ENCODE data around the gene MACROH2A2. TPM values are rescaled to one million over a fixed set of nuclear protein-coding genes. Genes with fewer than 3 reads are reported as not detected.
"Not testable (repeated sequence)": the region's sequence is repeated elsewhere in the genome, so short reads cannot be mapped to it uniquely, and the experiment has no call there.

MACROH2A2 gene
- polyA plus RNA-seq, 3 donors from 2014 or later: 0.57 to 1.1 TPM; not detected in 1

DNA sequence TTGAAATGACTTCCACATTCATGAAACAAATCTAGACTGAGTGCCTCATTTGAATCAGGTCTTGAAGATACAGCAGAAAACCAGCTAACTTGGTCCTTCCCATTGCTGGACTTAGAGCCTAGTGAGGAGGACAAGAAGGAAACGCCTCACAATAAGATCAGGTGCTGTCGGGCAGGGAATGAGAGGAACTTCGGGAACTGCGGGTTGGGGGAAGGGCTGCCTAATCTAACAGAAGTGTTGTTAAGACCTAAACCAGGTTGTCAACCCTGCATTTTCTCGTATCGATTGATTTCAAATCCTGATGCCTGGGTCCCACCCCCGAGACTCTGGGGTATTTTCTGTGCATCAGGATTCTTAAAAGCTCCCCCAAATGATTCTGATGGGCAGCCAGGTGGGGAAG is 26.3 kb downstream of the MACROH2A2 start:
- Mint-ChIP-seq H3K27me3 (ENCODE audit: low read depth in 3 of 3) (peaks cover 0 to 10% (median 6%) of the 10 kb centered on the region in 3 donors), H3K27ac (no peak overlapping the region), H3K9me3 (no peaks in the 10 kb centered on the region), H3K4me3 (no peak overlapping the region), H3K4me1 (no peaks in the 10 kb centered on the region), H3K36me3 (no peaks in the 10 kb centered on the region)
- no peak for DNase-seq

DNA sequence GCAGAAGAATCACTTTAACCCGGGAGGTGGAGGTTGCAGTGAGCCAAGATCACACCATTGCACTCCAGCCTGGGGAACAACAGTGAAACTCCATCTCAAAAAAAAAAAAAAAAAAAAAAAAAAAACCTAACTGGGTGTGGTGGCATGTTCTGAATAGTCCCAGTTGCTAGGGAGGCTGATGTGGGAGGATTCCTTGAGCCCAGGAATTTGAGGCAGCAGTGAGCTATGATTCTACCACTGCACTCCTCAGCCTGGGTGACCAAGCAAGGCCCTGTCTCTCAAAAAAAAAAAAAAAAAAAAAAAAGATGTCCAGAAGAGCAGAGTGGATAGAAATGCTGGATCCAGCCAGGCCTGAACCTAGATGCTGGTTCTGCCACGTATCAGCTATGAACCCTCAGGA is 28.1 kb downstream of the MACROH2A2 start:
- not testable (repeated sequence) for H3K4me1 Mint-ChIP-seq, H3K27ac Mint-ChIP-seq, H3K36me3 Mint-ChIP-seq, DNase-seq, H3K4me3 Mint-ChIP-seq, H3K9me3 Mint-ChIP-seq
- peaks cover 0 to 13% (median 9%) of the 10 kb centered on the region in 3 donors for H3K27me3 Mint-ChIP-seq (ENCODE audit: low read depth in 3 of 3)

DNA sequence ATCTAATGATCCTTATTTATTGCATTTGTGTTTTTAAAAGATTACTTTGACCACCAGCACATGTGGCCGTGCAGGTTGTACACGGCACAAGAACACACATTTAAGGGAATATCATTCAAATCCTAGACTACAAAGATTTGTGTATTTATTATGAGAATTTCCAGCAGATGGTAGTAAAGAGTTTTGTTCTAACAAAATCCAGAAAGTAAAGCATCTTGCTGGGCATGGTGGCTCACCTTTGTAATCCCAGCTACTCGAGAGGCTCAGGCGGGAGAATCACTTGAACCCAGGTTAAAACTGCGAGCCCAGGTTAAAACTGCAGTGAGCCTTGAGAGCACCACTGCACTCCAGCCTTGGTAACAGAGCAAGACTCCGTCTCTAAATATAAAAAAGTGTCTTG is 31.5 kb downstream of the MACROH2A2 start:
- H3K27ac Mint-ChIP-seq: no peak overlapping the region
- no peaks in the 10 kb centered on the region for H3K36me3 Mint-ChIP-seq
- no peak for DNase-seq
- peaks cover 3 to 12% (median 5%) of the 10 kb centered on the region in 3 donors for H3K27me3 Mint-ChIP-seq (ENCODE audit: low read depth in 3 of 3)
- H3K4me3 Mint-ChIP-seq: no peak overlapping the region
- no peaks in the 10 kb centered on the region for H3K9me3 Mint-ChIP-seq
- H3K4me1 Mint-ChIP-seq: no peaks in the 10 kb centered on the region

DNA sequence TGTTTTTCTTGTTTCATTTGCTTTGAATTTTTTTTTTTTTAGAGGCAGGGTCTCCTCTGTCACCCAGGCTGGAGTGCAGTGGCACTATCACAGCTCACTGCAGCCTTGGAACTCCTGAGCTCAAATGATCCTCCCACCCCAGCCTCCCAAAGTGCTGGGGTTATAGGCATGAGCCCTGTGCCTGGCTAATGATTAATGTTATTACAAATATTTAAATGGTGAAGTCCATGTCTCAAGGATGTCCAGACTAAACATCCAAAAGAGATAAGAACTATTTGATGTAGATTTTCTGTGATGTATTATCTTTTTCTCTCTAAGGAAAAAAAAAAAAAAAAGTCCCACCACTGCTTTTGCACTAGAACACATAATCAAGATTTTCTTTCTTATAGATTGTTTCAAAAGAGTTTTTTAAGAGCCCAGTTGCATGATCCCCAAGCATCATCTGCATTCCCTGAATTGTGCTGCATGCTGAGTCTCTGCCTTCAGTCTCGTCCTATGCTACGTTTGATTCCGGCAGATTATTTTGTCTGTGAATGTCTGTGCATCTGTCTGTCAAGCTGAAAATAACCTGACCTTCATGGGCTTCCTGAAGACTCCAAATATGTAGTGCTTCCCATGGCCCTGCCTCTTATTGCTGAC is 33.4 kb downstream of the MACROH2A2 start:
- no peak overlapping the region for H3K27ac Mint-ChIP-seq
- no peak overlapping the region for H3K4me3 Mint-ChIP-seq
- no peaks in the 10 kb centered on the region for H3K4me1 Mint-ChIP-seq
- peaks cover 3 to 12% (median 5%) of the 10 kb centered on the region in 3 donors for H3K27me3 Mint-ChIP-seq (ENCODE audit: low read depth in 3 of 3)
- no peaks in the 10 kb centered on the region for H3K9me3 Mint-ChIP-seq
- DNase-seq: no peak
- no peaks in the 10 kb centered on the region for H3K36me3 Mint-ChIP-seq

DNA sequence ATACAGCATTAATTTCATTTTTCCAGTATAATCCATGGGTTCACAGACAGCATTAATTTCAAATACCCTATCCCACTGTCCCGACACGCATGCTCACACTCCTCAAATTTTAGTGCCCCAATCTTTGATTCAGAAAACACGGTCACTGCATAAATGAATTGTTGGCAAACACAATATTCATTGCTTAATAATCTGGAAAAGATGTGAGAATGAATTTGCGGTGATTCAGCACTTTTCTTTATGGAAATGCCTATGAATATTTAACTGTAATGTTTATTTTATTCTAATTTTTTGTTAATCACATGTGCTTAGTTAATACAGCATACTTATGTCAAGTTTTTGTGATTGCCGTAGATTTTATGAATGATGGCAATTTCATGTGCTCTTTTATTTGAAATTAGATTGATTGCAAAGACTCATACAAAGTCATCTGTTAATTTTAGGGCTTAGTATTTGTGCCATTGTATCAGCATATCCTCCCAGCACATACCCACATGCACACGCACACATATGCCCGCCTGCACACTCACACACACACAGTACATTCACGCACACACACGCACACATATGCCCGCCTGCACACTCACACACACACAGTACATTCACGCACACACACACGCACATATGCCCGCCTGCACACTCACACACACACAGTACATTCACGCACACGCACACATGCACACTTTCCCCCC is 35.1 kb downstream of the MACROH2A2 start:
- Mint-ChIP-seq H3K9me3 (no peaks in the 10 kb centered on the region), H3K4me1 (peaks cover 13 to 14% of the 10 kb centered on the region in 2 donors), H3K36me3 (no peaks in the 10 kb centered on the region), H3K27me3 (ENCODE audit: low read depth in 3 of 3) (peaks cover 3 to 10% (median 8%) of the 10 kb centered on the region in 3 donors), H3K4me3 (no peak overlapping the region), H3K27ac (no peak overlapping the region)
- DNase-seq: no peak

DNA sequence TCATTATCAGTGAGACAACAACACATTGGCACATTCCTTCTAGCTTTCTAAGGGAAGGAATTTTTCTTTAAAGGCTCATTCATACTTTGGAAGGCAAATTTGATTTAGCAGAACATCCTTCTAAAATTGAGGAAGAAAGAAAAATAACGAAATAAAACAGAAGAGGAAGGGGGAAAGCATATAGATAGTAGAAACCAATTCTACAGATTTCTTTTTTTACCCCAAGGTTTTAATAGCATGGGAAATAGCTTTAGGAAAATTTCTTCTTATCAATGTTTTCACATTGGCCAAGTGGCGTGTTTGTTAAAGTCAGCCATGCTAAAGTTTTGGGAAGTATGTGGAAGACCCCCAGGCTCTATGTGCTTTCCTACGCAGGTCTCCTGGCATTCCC is 35.7 kb downstream of the MACROH2A2 start:
- Mint-ChIP-seq H3K36me3 (no peaks in the 10 kb centered on the region), H3K27me3 (ENCODE audit: low read depth in 3 of 3) (peaks cover 3 to 10% (median 7%) of the 10 kb centered on the region in 3 donors), H3K9me3 (no peaks in the 10 kb centered on the region), H3K4me3 (no peak overlapping the region), H3K4me1 (peaks cover 18 to 19% of the 10 kb centered on the region in 2 donors), H3K27ac (no peak overlapping the region)
- no peak for DNase-seq

DNA sequence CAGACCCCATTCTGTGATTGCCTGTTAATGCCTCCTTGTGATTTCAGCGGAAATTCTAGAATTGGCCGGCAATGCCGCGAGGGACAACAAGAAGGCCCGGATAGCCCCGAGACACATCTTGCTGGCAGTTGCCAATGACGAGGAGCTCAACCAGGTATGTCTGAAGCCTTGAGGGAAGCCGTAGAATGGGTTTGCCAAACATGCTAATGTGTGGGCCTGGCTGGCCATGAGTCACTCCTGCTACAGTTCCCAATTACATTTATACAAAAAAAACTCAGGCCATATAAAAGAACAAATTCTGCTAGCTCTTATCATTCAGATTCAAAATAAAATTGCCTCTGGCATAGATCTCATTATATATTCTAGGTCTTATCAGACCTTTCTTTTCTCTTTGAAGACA is 37.4 kb downstream of the MACROH2A2 start:
- H3K27me3 Mint-ChIP-seq (ENCODE audit: low read depth in 3 of 3): peaks cover 3 to 7% (median 4%) of the 10 kb centered on the region in 3 donors
- H3K4me1 Mint-ChIP-seq: peaks cover 32 to 35% of the 10 kb centered on the region in 2 donors
- no peak for DNase-seq
- H3K36me3 Mint-ChIP-seq: no peaks in the 10 kb centered on the region
- no peak overlapping the region for H3K4me3 Mint-ChIP-seq
- no peak overlapping the region for H3K27ac Mint-ChIP-seq
- H3K9me3 Mint-ChIP-seq: no peaks in the 10 kb centered on the region

DNA sequence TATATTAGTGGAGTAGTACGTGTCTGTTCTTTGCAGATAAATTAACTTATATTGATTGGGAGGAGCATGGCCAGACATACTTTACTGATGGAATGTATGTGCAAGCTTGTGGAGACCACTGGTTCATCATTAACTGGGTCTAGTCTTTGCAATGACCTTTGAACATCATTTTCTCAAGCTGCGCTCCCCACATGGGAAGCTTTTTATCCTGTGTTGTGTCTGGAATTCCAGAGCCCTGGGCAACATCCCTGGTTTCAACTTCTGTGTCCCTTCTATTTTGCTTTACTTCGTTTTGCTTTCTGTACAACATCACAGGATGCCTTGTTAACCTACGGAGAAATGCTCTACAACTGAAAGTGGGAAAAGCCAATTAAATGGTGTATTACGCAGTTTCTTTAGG is 38.3 kb downstream of the MACROH2A2 start:
- no peak for DNase-seq
- Mint-ChIP-seq H3K27ac (no peak overlapping the region), H3K4me1 (peaks cover 35 to 40% of the 10 kb centered on the region in 2 donors), H3K36me3 (no peaks in the 10 kb centered on the region), H3K4me3 (no peak overlapping the region), H3K27me3 (ENCODE audit: low read depth in 3 of 3) (peaks cover 3 to 7% (median 4%) of the 10 kb centered on the region in 3 donors), H3K9me3 (no peaks in the 10 kb centered on the region)

DNA sequence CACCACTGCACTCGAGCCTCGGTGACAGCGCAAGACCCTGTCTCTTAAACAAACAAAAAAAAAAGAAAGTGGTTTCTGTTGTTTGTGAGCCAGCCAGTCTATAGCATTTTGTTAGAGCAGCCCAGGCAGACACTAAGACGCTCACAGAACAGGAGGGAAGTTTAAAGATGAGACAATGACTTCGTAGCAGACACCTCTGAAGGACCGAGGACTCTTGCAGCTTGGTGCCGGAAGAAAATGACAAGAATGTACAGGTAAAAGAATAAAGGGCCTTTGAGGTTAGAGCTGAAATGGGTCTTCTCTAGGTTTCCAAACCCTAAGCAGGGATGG is 39.7 kb downstream of the MACROH2A2 start:
- Mint-ChIP-seq H3K36me3 (no peaks in the 10 kb centered on the region), H3K9me3 (no peaks in the 10 kb centered on the region), H3K4me1 (peaks cover 41 to 47% of the 10 kb centered on the region in 2 donors), H3K27me3 (ENCODE audit: low read depth in 3 of 3) (peaks cover 2 to 7% (median 2%) of the 10 kb centered on the region in 3 donors), H3K27ac (peak overlapping the region; percentile 87 to 93 (median 88)), H3K4me3 (peak overlapping the region; percentile 63 to 84 (median 64))
- no peak for DNase-seq

DNA sequence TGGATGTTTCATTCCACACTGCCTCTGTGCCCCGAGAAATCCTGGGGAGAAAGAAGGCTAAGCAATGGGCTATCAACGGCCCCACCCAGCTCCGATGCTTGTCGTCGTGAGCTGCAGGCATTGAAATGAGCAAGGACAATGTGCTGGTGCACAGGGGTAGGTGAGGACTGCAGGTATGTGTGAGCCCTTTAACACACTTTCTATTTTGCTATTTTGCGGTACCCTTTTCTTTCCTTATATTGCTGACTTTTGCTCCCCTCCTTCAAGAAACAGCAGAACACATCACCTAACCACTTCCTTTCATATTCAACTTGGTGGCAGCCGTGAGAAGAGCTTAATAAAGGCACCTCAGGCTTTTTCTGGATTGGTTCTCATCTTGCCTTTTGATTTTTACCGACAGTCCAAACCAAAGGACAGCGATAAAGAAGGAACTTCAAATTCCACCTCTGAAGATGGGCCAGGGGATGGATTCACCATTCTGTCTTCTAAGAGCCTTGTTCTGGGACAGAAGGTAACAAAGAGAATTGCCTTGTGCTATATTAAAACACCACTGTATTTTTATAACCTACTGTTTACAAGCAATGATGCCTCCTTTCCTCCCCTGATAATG is 40.8 kb downstream of the MACROH2A2 start:
- DNase-seq: peak; percentile 24 to 47 (median 28)
- Mint-ChIP-seq H3K4me1 (peaks cover 41 to 47% of the 10 kb centered on the region in 2 donors), H3K9me3 (no peaks in the 10 kb centered on the region), H3K36me3 (no peaks in the 10 kb centered on the region), H3K27ac (peak overlapping the region; percentile 26 to 88 (median 67)), H3K4me3 (peak overlapping the region; percentile 63 to 84 (median 64)), H3K27me3 (ENCODE audit: low read depth in 3 of 3) (peaks cover 1 to 6% (median 2%) of the 10 kb centered on the region in 3 donors)

DNA sequence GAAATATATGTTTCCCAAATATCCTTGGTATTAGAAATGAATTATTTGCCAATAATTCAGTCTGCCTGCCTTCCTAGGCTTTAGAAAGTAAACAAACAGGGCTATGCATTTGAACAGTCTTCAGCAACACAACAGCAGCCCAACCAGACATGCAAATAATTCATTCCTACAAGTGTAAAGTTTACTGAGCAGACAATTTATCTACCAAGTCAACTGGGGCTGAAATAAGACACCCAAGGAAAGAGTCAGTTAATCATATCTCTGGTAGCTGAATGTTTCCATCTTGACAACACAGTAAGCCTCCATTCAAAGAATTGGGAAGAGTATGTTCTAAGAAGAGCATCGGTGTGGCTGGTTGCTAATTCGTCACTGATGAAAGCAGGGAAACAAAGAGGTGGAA is 41.6 kb downstream of the MACROH2A2 start:
- Mint-ChIP-seq H3K36me3 (no peaks in the 10 kb centered on the region), H3K4me1 (peaks cover 41 to 47% of the 10 kb centered on the region in 2 donors), H3K27me3 (ENCODE audit: low read depth in 3 of 3) (peaks cover 1 to 6% (median 2%) of the 10 kb centered on the region in 3 donors), H3K27ac (peak overlapping the region in 1 of 6 donors; percentile 23), H3K9me3 (no peaks in the 10 kb centered on the region), H3K4me3 (peak overlapping the region in 1 of 5 donors; percentile 18)
- no peak for DNase-seq

DNA sequence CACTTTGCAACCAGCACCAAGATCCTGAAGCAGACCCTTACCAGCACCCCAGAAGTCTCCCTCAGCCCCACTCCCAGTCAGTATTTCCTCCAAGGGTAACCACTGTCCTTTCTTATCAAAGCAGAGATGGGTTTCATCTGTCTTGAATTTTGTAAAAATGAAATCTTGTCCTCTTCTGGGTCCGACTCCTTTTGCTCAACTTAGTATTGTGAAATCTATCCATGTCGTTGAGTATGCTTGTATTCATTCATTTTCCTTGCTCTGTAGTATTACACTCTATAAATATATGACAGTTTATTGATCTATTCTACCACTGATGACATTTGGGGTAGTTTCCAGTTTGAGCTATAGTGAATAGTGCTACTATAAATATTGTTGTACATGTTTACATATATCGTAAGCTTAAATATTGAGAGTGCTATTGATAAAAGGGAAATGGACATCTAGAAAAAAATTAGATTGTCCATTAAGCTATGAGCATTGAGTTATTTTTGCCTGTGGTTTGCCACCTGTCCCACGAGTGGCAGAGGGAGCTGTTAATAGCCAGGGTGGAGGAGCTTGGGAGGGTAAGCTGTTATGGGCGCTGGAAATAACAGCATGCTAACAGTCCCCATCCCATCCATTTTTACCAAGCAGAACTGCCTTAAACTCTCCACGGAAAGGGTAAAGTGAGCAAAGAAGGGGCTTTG is 43.5 kb downstream of the MACROH2A2 start:
- H3K27me3 Mint-ChIP-seq (ENCODE audit: low read depth in 3 of 3): peaks cover 0 to 6% (median 1%) of the 10 kb centered on the region in 3 donors

DNA sequence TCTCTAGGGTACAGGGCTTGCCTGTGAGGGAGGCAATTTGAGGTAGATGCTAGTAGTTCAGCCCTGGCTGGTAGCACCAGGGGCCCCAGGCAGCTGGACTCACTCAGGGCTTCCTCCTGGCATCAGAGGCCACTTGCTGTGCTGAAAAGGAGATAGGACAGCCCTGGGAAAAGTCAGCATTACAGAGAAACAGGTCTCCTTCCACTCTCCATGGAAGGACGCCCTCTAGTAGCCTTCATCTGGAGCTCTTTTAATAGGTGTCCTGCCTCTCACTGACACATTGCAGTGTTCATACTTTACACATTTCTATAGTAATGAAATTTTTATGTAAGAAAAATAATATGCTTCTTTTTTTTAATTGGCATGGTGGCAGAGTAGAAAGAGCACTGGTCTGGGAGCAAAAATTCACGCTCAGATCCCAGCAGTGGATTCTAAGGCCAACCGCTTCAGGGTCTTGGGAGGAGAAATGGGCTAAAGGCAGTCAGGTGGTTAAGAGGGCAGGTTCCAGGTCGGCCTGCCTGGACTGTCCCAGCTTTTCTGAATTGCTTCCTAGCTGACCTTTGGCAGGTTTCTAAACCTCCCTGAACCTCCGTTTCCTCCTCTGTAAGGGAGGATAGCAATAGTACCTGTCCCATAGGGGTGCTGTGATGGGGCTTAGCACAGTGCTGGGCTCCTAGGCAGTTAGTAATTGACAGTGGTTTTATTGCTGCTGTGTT is 44.2 kb downstream of the MACROH2A2 start:
- peaks cover 37 to 42% of the 10 kb centered on the region in 2 donors for H3K4me1 Mint-ChIP-seq
- peaks cover 0 to 5% (median 1%) of the 10 kb centered on the region in 3 donors for H3K27me3 Mint-ChIP-seq (ENCODE audit: low read depth in 3 of 3)
- no peaks in the 10 kb centered on the region for H3K9me3 Mint-ChIP-seq
- H3K4me3 Mint-ChIP-seq: no peak overlapping the region
- H3K36me3 Mint-ChIP-seq: peaks cover 0 to 11% (median 0%) of the 10 kb centered on the region in 3 donors
- no peak for DNase-seq
- H3K27ac Mint-ChIP-seq: peak overlapping the region in 2 of 6 donors; percentile 4 to 29

More for the DNA sequence above, 43.5 kb downstream of the MACROH2A2 start:
- no peak for DNase-seq
- H3K4me3 Mint-ChIP-seq: peak overlapping the region in 1 of 5 donors; percentile 13
- peaks cover 41 to 47% of the 10 kb centered on the region in 2 donors for H3K4me1 Mint-ChIP-seq
- peak overlapping the region in 2 of 6 donors; percentile 4 to 55 for H3K27ac Mint-ChIP-seq
- peaks cover 0 to 4% (median 0%) of the 10 kb centered on the region in 3 donors for H3K36me3 Mint-ChIP-seq
- H3K9me3 Mint-ChIP-seq: no peaks in the 10 kb centered on the region
